ENCODE results near the gene SCD. TPM values are rescaled to one million over a fixed set of nuclear protein-coding genes. Genes with fewer than 3 reads are reported as not detected.

The SCD gene
- total and polyA plus RNA-seq, 2 of the 13 experiments (the other 11 are each of a cell fraction or from before 2014, with no cell fraction given), result 492 to 512 TPM

DNA sequence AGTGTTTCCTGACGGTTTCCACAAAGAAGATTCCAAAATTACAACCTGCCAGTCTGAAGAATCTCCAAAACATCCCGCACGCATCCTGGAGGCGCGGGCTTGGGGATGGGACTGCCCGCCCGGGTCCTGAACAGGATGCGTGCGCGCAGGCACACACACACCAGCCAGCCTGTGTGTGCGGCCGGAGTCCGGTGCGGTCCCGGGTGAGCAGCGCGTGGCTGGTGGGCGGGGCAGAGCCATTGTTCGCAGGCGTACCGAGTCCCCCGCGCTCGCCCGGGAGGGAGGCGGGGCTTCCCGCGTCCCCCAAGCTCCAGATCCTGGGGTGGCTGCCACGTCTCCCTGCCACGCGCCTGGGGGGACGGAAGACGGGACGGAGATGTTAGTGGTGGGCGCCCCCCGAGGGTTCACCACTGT lies 675 bp upstream of the SCD start (continued):
- TF ChIP-seq ATF7 (IDR thresholded peaks at IDR 0.05) (no peak), ATF7 (CRISPR knock-in tag; IDR thresholded peaks at IDR 0.05) (no peak; the same call in 1 of the 2 replicates), CSRNP1 (CRISPR knock-in tag; IDR thresholded peaks at IDR 0.05) (peak; percentile 7; the same call in 1 of the 2 replicates), ZNF563 (CRISPR knock-in tag; IDR thresholded peaks at IDR 0.05) (no peak), NFKBIZ (CRISPR knock-in tag; IDR thresholded peaks at IDR 0.05) (no peak), ZNF136 (CRISPR knock-in tag; IDR thresholded peaks at IDR 0.05; ENCODE audit: low read depth) (no peak), ZBTB7A (CRISPR knock-in tag; IDR thresholded peaks at IDR 0.05) (peak; percentile 74), ZNF556 (CRISPR knock-in tag; IDR thresholded peaks at IDR 0.05; ENCODE audit: borderline replicate concordance) (no peak), MTF1 (CRISPR knock-in tag; IDR thresholded peaks at IDR 0.05) (no peak), ZNF749 (CRISPR knock-in tag; IDR thresholded peaks at IDR 0.05; ENCODE audit: borderline replicate concordance) (0 out of 2 replicates have a peak, but pooled peaks have one; percentile 48), KLF9 (CRISPR knock-in tag; IDR thresholded peaks at IDR 0.05; ENCODE audit: low read depth) (peak; percentile 93; the same call in 1 of the 2 replicates), CENPT (CRISPR knock-in tag; IDR thresholded peaks at IDR 0.05; ENCODE audit: low read depth) (no peak), IRF9 (CRISPR knock-in tag; IDR thresholded peaks at IDR 0.05; ENCODE audit: borderline replicate concordance) (peak; percentile 82), RBAK (CRISPR knock-in tag; IDR thresholded peaks at IDR 0.05) (no peak), DBP (CRISPR knock-in tag; IDR thresholded peaks at IDR 0.05; ENCODE audit: not compliant biosample characterization) (no peak), ZFY (CRISPR knock-in tag; IDR thresholded peaks at IDR 0.05) (no peak), ZNF766 (CRISPR knock-in tag; IDR thresholded peaks at IDR 0.05; ENCODE audit: borderline replicate concordance) (peak; percentile 25; the same call in 1 of the 2 replicates)
- TF ChIP-seq, protein P1, sequence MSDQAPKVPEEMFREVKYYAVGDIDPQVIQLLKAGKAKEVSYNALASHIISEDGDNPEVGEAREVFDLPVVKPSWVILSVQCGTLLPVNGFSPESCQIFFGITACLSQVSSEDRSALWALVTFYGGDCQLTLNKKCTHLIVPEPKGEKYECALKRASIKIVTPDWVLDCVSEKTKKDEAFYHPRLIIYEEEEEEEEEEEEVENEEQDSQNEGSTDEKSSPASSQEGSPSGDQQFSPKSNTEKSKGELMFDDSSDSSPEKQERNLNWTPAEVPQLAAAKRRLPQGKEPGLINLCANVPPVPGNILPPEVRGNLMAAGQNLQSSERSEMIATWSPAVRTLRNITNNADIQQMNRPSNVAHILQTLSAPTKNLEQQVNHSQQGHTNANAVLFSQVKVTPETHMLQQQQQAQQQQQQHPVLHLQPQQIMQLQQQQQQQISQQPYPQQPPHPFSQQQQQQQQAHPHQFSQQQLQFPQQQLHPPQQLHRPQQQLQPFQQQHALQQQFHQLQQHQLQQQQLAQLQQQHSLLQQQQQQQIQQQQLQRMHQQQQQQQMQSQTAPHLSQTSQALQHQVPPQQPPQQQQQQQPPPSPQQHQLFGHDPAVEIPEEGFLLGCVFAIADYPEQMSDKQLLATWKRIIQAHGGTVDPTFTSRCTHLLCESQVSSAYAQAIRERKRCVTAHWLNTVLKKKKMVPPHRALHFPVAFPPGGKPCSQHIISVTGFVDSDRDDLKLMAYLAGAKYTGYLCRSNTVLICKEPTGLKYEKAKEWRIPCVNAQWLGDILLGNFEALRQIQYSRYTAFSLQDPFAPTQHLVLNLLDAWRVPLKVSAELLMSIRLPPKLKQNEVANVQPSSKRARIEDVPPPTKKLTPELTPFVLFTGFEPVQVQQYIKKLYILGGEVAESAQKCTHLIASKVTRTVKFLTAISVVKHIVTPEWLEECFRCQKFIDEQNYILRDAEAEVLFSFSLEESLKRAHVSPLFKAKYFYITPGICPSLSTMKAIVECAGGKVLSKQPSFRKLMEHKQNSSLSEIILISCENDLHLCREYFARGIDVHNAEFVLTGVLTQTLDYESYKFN (CRISPR knock-in tag; conservative IDR thresholded peaks at IDR 0.05), result no peak
- TF ChIP-seq, protein P2, sequence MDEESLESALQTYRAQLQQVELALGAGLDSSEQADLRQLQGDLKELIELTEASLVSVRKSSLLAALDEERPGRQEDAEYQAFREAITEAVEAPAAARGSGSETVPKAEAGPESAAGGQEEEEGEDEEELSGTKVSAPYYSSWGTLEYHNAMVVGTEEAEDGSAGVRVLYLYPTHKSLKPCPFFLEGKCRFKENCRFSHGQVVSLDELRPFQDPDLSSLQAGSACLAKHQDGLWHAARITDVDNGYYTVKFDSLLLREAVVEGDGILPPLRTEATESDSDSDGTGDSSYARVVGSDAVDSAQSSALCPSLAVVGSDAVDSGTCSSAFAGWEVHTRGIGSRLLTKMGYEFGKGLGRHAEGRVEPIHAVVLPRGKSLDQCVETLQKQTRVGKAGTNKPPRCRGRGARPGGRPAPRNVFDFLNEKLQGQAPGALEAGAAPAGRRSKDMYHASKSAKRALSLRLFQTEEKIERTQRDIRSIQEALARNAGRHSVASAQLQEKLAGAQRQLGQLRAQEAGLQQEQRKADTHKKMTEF (CRISPR knock-in tag; IDR thresholded peaks at IDR 0.05), result peak; percentile 69; the same call in 1 of the 2 replicates
- TF ChIP-seq, protein P3, sequence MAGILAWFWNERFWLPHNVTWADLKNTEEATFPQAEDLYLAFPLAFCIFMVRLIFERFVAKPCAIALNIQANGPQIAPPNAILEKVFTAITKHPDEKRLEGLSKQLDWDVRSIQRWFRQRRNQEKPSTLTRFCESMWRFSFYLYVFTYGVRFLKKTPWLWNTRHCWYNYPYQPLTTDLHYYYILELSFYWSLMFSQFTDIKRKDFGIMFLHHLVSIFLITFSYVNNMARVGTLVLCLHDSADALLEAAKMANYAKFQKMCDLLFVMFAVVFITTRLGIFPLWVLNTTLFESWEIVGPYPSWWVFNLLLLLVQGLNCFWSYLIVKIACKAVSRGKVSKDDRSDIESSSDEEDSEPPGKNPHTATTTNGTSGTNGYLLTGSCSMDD (CRISPR knock-in tag; IDR thresholded peaks at IDR 0.05), result no peak
- TF ChIP-seq, protein P4, sequence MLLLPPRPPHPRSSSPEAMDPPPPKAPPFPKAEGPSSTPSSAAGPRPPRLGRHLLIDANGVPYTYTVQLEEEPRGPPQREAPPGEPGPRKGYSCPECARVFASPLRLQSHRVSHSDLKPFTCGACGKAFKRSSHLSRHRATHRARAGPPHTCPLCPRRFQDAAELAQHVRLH (CRISPR knock-in tag; IDR thresholded peaks at IDR 0.05; ENCODE audit: borderline replicate concordance, low read depth), result no peak
